Smooth muscle cell (in vitro differentiated cells): ENCODE measurements around the gene ZDHHC11B. TPM values are rescaled to one million over a fixed set of nuclear protein-coding genes. Genes with fewer than 3 reads are reported as not detected.
"Not testable (repeated sequence)": the region's sequence is repeated elsewhere in the genome, so short reads cannot be mapped to it uniquely, and the experiment has no call there.

Experiments used
- DNase-seq: peaks from one replicate; lab custom pipeline; 2025; ENCODE audit not compliant: unreplicated experiment; lab: John Stamatoyannopoulos, UW
- H2AFZ ChIP-seq: fragments of 200-600 bp; sonication (generic); 2 replicates; pipeline ENCODE4 v1.6.0; 2016; ENCODE audit warnings: antibody characterized with exemption, low read depth, mild to moderate bottlenecking
- H3F3A ChIP-seq: fragments of 200-600 bp; sonication (generic); 2 replicates; pipeline ENCODE4 v1.6.0; 2017; ENCODE audit warnings: antibody characterized with exemption, low read depth
- H3K27ac ChIP-seq: fragments of 200-600 bp; sonication (generic); 2 replicates; pipeline ENCODE4 v1.5.1; 2016; ENCODE audit warnings: low read depth, mild to moderate bottlenecking
- H3K27me3 ChIP-seq: fragments of 200-600 bp; sonication (generic); 2 replicates; pipeline ENCODE4 v1.6.1; 2016; ENCODE audit warnings: low read depth, mild to moderate bottlenecking
- H3K36me3 ChIP-seq: fragments of 200-600 bp; sonication (generic); 2 replicates; pipeline ENCODE4 v1.5.1; 2016; ENCODE audit warnings: low read depth
- H3K4me1 ChIP-seq: fragments of 200-600 bp; sonication (generic); 2 replicates; pipeline ENCODE4 v1.5.1; 2016; ENCODE audit warnings: low read depth
- H3K4me2 ChIP-seq: fragments of 200-600 bp; sonication (generic); 2 replicates; pipeline ENCODE4 v1.6.0; 2016; ENCODE audit warnings: mild to moderate bottlenecking
- H3K4me3 ChIP-seq: fragments of 200-600 bp; sonication (generic); 2 replicates; pipeline ENCODE4 v1.5.1; 2016; ENCODE audit warnings: mild to moderate bottlenecking
- H3K79me2 ChIP-seq: fragments of 200-600 bp; sonication (generic); 2 replicates; pipeline ENCODE4 v1.6.0; 2016; ENCODE audit warnings: low read depth, mild to moderate bottlenecking
- H3K9ac ChIP-seq: fragments of 200-600 bp; sonication (generic); 2 replicates; pipeline ENCODE4 v1.6.0; 2016; ENCODE audit warnings: low read depth
- H3K9me3 ChIP-seq: fragments of 200-600 bp; sonication (generic); replicated peaks from 2 replicates; pipeline ENCODE4 v1.5.1; 2016; ENCODE audit warnings: low read depth
- H4K20me1 ChIP-seq: fragments of 200-600 bp; sonication (generic); 2 replicates; pipeline ENCODE4 v1.6.0; 2016; ENCODE audit warnings: low read depth
- CTCF ChIP-seq: fragments of 200-600 bp; sonication (generic); IDR thresholded peaks from 2 replicates; pipeline ENCODE4 v1.5.1; 2017; ENCODE audit warnings: borderline replicate concordance, mild to moderate bottlenecking, antibody characterized with exemption; ENCODE audit not compliant: insufficient read depth, poor library complexity, severe bottlenecking
- WGBS: methylation state at CpG from one replicate; pipeline ENCODE4 v1.1.7; 2016; ENCODE audit warnings: low lambda C conversion rate; 5-methylcytosine and 5-hydroxymethylcytosine counted together
- polyA plus RNA-seq: library from polyadenylated mRNA; unstranded; fragments of >200 nt; fragmentation: Nextera tagmentation; extraction: Ambion mirVana; gene quantifications from 2 replicates; pipeline ENCODE4 v1.2.1, GENCODE V29; 2016
- total RNA-seq: library from RNA; depleted of rRNA; stranded (reverse); fragments of >200 nt; gene quantifications from 2 replicates; pipeline ENCODE4 v1.2.3, GENCODE V29; 2014

The ZDHHC11B gene
- total and polyA plus RNA-seq, 2 experiments from 2014 or later: not detected

- not testable (repeated sequence) for H3F3A ChIP-seq, H3K9me3 ChIP-seq, H3K79me2 ChIP-seq, H4K20me1 ChIP-seq, H2AFZ ChIP-seq, H3K27ac ChIP-seq, H3K9ac ChIP-seq, H3K27me3 ChIP-seq, H3K36me3 ChIP-seq, H3K4me1 ChIP-seq
- H3K4me3 ChIP-seq: peak within 1 kb of the TSS; percentile 49
- H3K4me2 ChIP-seq: peak within 1 kb of the TSS; percentile 85
- no CpG with 5 or more reads among the region's 109 CpGs for WGBS
- DNase-seq: peak; percentile 52
These were observed 91.1 kb downstream of the ZDHHC11B start, which contains the start of gene TPPP for GRCh38 chr5:693271-694041. Gene TPPP, minus strand, starts transcription at chr5:693352. Its CDS starts 15,292 bp downstream, at chr5:678060.

DNA sequence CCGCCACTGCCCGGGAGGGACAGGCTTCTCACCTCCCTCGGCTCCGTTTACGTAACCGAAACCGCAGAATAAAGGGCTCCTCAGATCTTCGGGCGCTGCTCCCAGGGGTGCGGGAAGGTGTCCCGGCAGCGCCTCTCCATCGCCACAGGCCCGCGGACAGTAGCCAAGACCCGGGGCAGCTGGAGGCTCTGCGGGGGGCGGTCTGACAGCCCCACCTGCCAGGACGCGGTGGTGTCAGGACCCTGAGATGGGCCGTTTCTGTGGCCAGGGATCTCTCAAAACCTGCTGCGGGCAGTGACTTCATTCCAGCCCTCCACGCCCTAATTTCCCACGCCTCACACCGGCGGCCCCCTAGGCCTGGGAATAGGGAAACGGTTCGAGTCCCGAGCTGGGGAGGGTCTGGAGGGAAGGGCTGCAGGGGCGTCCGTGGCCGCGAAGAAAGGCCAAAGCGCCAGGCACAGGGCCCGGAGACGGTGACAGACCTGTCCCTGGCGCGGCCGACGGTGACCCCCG lies 91.9 kb downstream of the ZDHHC11B start:
- DNase-seq, H2AFZ ChIP-seq, H3K4me1 ChIP-seq, H3F3A ChIP-seq, H3K9ac ChIP-seq, H3K79me2 ChIP-seq, H3K27me3 ChIP-seq, H3K27ac ChIP-seq, H3K36me3 ChIP-seq, H4K20me1 ChIP-seq, H3K9me3 ChIP-seq: not testable (repeated sequence)
- Histone ChIP-seq H3K4me3 (peak overlapping the region; percentile 35), H3K4me2 (peak overlapping the region; percentile 68)
- WGBS: 0% methylated on average over 5 of the region's 41 CpGs

DNA sequence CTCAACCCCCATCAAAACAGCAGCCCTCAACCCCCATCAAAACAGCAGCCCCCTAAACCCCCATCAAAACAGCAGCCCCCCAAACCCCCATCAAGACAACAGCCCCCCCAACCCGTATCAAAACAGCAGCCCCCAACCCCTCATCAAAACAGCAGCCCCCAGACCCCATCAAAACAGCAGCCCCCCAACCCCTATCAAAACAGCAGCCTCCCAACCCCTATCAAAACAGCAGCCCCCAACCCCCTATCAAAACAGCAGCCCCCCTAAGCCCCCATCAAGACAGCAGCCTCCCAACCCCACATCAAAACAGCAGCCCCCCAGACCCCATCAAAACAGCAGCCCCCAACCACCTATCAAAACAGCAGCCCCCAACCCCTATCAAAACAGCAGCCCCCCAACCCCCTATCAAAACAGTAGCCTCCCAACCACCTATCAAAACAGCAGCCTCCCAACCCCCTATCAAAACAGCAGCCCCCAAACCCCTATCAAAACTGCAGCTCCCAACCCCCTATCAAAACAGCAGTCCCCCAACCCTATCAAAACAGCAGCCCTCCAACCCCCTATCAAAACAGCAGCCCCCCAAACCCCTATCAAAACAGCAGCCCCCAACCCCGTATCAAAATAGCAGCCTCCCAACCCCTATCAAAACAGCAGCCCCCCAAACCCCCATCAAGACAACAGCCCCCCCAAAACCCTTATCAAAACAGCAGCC lies 92.6 kb downstream of the ZDHHC11B start:
- no peak for DNase-seq

DNA sequence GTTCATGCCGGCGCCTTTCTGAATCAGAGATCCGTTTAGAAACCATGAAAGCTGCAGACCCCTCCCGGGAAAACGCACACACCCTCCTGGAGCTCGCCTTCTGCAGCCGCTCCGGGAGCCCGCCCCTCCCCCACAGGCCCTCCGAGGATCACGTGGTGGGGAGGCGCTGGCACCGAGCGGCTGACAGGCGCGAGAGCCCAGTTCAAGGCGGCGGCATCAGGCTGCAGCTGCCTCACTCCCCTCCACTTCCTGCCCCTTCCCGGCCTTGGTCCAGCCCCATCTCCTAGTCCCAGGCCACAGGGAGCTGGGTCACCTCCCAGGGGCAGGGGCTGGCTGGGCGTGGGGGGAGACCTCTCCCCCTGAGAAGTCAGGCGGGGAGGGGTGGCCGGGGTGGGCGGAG lies 93.5 kb downstream of the ZDHHC11B start:
- H4K20me1 ChIP-seq, H3K4me1 ChIP-seq, DNase-seq, H3K9ac ChIP-seq, H3K9me3 ChIP-seq, H3K4me3 ChIP-seq, H3K79me2 ChIP-seq, H3K4me2 ChIP-seq, H3K27me3 ChIP-seq, H2AFZ ChIP-seq, H3K27ac ChIP-seq, H3K36me3 ChIP-seq, H3F3A ChIP-seq: not testable (repeated sequence)
- WGBS: 0% methylated on average over 1 of the region's 23 CpGs

More for the DNA sequence above, 92.6 kb downstream of the ZDHHC11B start:
- H3K4me2 ChIP-seq: no peak overlapping the region
- no peaks in the 10 kb centered on the region for H3K36me3 ChIP-seq
- H3K27me3 ChIP-seq: no peaks in the 10 kb centered on the region
- no peaks in the 10 kb centered on the region for H3F3A ChIP-seq
- H4K20me1 ChIP-seq: no peaks in the 10 kb centered on the region
- H3K9ac ChIP-seq: no peak overlapping the region
- no peaks in the 10 kb centered on the region for H3K9me3 ChIP-seq
- H3K4me1 ChIP-seq: no peaks in the 10 kb centered on the region
- no peak overlapping the region for H2AFZ ChIP-seq
- WGBS: 71% methylated on average over 1 of the region's 2 CpGs
- H3K27ac ChIP-seq: no peak overlapping the region
- no peak overlapping the region for H3K4me3 ChIP-seq
- TF ChIP-seq CTCF: no peak
- H3K79me2 ChIP-seq: no peaks in the 10 kb centered on the region

- not testable (repeated sequence) for H4K20me1 ChIP-seq, H3K4me2 ChIP-seq, H3K9ac ChIP-seq, H3K4me1 ChIP-seq, H2AFZ ChIP-seq, H3F3A ChIP-seq, H3K27ac ChIP-seq, H3K4me3 ChIP-seq, H3K9me3 ChIP-seq, H3K27me3 ChIP-seq, H3K79me2 ChIP-seq, H3K36me3 ChIP-seq, DNase-seq
- WGBS: no CpG with 5 or more reads among the region's 12 CpGs
These were observed 94.2 kb downstream of the ZDHHC11B start for GRCh38 chr5:690293-690692.

- H4K20me1 ChIP-seq, H3K36me3 ChIP-seq, H3K27ac ChIP-seq, H3K27me3 ChIP-seq, H3F3A ChIP-seq, H3K9ac ChIP-seq, H3K4me2 ChIP-seq, DNase-seq, H3K4me3 ChIP-seq, H3K79me2 ChIP-seq, H2AFZ ChIP-seq, H3K9me3 ChIP-seq, H3K4me1 ChIP-seq: not testable (repeated sequence)
- WGBS: 86% methylated on average over 19 of the region's 30 CpGs
These were observed 96.0 kb downstream of the ZDHHC11B start for GRCh38 chr5:688348-689010.

DNA sequence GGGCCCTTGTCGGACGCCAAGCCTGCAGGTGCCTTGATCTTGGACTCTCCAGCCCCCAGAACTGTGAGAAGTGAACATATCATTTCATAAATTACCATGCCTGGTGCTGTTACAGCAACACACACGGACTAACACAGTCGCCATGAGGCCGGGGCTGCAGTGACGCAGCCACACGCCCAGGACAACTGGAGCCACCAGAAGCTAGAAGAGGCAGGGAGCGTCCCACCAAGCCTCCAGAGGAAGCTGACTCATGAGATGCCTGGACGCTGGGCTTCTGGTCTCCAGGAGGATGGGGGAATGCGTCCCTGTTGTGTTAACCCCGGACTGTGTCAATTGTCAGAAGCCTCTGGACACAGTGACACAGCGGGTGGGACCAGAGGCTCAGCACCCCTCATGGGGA lies 97.6 kb downstream of the ZDHHC11B start:
- not testable (repeated sequence) for H2AFZ ChIP-seq

More for the DNA sequence above, 97.6 kb downstream of the ZDHHC11B start:
- not testable (repeated sequence) for H3K79me2 ChIP-seq, H3K9me3 ChIP-seq, H3K4me1 ChIP-seq, H3K4me3 ChIP-seq, H3K9ac ChIP-seq, H3K4me2 ChIP-seq, H3K27me3 ChIP-seq, H3F3A ChIP-seq, DNase-seq, H4K20me1 ChIP-seq, H3K27ac ChIP-seq, H3K36me3 ChIP-seq
- 67% methylated on average over 12 of the region's 12 CpGs for WGBS
